Measurements from ENCODE around the gene CAMK1D. TPM values are rescaled to one million over a fixed set of nuclear protein-coding genes. Genes with fewer than 3 reads are reported as not detected.

CAMK1D gene
- total and polyA plus RNA-seq, 2 donors (not counting 3 experiments of a cell fraction or from before 2014, with no cell fraction given) = 0.37 to 4.2 TPM

- Histone ChIP-seq H3K9ac (replicated peaks; ENCODE audit: extremely low read depth, insufficient read depth, low read length) (no peak overlapping the region), H3K4me2 (ENCODE audit: insufficient read depth, low read length) (no peak overlapping the region), H3K36me3 (ENCODE audit: control insufficient read depth in 2 of 2, extremely low read depth in 1 of 2, insufficient read depth in 2 of 2, low read length in 2 of 2) (no peaks in the 10 kb centered on the region), H3K9me3 (replicated peaks; ENCODE audit: control insufficient read depth, insufficient read depth, low read length) (no peaks in the 10 kb centered on the region), H3K4me3 (replicated peaks in 1 of 3; ENCODE audit: insufficient read depth in 1 of 3, low read depth in 1 of 3, low read length in 3 of 3) (no peak overlapping the region), H3K4me1 (ENCODE audit: control insufficient read depth, extremely low read depth, insufficient read depth, low read length) (no peaks in the 10 kb centered on the region), H4K20me1 (replicated peaks; ENCODE audit: control insufficient read depth, extremely low read depth, insufficient read depth, low read length) (no peaks in the 10 kb centered on the region), H3K27ac (ENCODE audit: insufficient read depth, low read depth, low read length) (no peak overlapping the region), H3K79me2 (ENCODE audit: control insufficient read depth, insufficient read depth, low read length) (no peaks in the 10 kb centered on the region), H3K9me1 (replicated peaks; ENCODE audit: control insufficient read depth, extremely low read depth, insufficient read depth, low read length) (no peaks in the 10 kb centered on the region), H2AFZ (ENCODE audit: low read depth, low read length) (no peak overlapping the region), H3K27me3 (ENCODE audit: control insufficient read depth in 2 of 2, insufficient read depth in 2 of 2, low read length in 2 of 2) (no peaks in the 10 kb centered on the region)
- BruUV-seq (replicated peaks) = no TSS peak
- intact Hi-C loops (cut with micrococcal nuclease) (no loop called here), dilution Hi-C loops (cut with MboI; ENCODE audit: extremely low pct_ligation_motif_present, low sequenced_read_pairs) (no loop called here)
- ChIA-PET POLR2A (interaction anchor here (0.8 kb wide), 1 partner anchor 56 kb away, joined by 7 read pairs; no protein-coding TSS in a partner anchor), CTCF (no interaction called here)
- no peak for FAIRE-seq
- no peak for TF ChIP-seq MAX (IDR thresholded peaks at IDR 0.05; ENCODE audit: insufficient read depth, insufficient read length)
- TF ChIP-seq, protein P1, sequence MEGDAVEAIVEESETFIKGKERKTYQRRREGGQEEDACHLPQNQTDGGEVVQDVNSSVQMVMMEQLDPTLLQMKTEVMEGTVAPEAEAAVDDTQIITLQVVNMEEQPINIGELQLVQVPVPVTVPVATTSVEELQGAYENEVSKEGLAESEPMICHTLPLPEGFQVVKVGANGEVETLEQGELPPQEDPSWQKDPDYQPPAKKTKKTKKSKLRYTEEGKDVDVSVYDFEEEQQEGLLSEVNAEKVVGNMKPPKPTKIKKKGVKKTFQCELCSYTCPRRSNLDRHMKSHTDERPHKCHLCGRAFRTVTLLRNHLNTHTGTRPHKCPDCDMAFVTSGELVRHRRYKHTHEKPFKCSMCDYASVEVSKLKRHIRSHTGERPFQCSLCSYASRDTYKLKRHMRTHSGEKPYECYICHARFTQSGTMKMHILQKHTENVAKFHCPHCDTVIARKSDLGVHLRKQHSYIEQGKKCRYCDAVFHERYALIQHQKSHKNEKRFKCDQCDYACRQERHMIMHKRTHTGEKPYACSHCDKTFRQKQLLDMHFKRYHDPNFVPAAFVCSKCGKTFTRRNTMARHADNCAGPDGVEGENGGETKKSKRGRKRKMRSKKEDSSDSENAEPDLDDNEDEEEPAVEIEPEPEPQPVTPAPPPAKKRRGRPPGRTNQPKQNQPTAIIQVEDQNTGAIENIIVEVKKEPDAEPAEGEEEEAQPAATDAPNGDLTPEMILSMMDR (IDR thresholded peaks at IDR 0.05; ENCODE audit: extremely low read depth in 1 of 2, insufficient read depth in 1 of 2, low read depth in 1 of 2, low read length in 2 of 2) = no peak
- TF ChIP-seq POLR2A (IDR thresholded peaks at IDR 0.05; ENCODE audit: low read depth, low read length) = no peak
- TF ChIP-seq POLR2AphosphoS5 (IDR thresholded peaks at IDR 0.05; ENCODE audit: insufficient read depth, low read depth, low read length) = no peak
- no peak for TF ChIP-seq MYC (IDR thresholded peaks at IDR 0.05; ENCODE audit: low read depth, low read length)
- no peak for TF ChIP-seq EZH2 (IDR thresholded peaks at IDR 0.05; ENCODE audit: borderline replicate concordance, low read depth, low read length, severe bottlenecking)
- no peak for TF ChIP-seq JUN (IDR thresholded peaks at IDR 0.05; ENCODE audit: borderline replicate concordance, insufficient read depth, insufficient read length, low read depth)
- no peak for TF ChIP-seq FOS (IDR thresholded peaks at IDR 0.05; ENCODE audit: borderline replicate concordance, insufficient read depth, low read length)
- no peak for TF ChIP-seq GATA2 (IDR thresholded peaks at IDR 0.05; ENCODE audit: insufficient read depth, insufficient read length, low read depth, low read length)
- no peak for DNase-seq (ENCODE audit: low read depth, low spot score)
Observed at GRCh38 chr10:12469345-12469744, 120.0 kb downstream of the CAMK1D start.

All from endothelial cell of umbilical vein (primary cell).